Activated CD8-positive, alpha-beta memory T cell treated with anti-CD3 and anti-CD28 coated beads for 1 hour (primary cell): ENCODE data around the gene PHACTR1.

Experiments used
- DNase-seq, 2 donors: peaks; one replicate each; pipeline ENCODE4 v3.0.0-alpha.2; 2020; ENCODE audit warnings: low read depth in 1 of 2; ENCODE audit errors: extremely low read depth in 1 of 2

PHACTR1 gene

GRCh38 chr6:13296536-13296997 lies 580.0 kb downstream of the PHACTR1 start:
- no peak for DNase-seq

- no peak for DNase-seq
Measured at GRCh38 chr6:13297391-13297790, 580.8 kb downstream of the PHACTR1 start.

GRCh38 chr6:13298446-13298845 lies 581.9 kb downstream of the PHACTR1 start:
- DNase-seq: no peak

GRCh38 chr6:13299403-13299821 lies 582.8 kb downstream of the PHACTR1 start:
- DNase-seq: no peak

- DNase-seq: no peak
Measured at GRCh38 chr6:13299918-13300317, 583.4 kb downstream of the PHACTR1 start.

- DNase-seq: no peak
Measured at GRCh38 chr6:13300643-13301590, 584.4 kb downstream of the PHACTR1 start.

GRCh38 chr6:13302291-13302690 lies 585.7 kb downstream of the PHACTR1 start:
- no peak for DNase-seq

GRCh38 chr6:13302751-13303667 lies 586.4 kb downstream of the PHACTR1 start:
- DNase-seq: no peak

GRCh38 chr6:13303668-13304017 lies 587.1 kb downstream of the PHACTR1 start:
- no peak for DNase-seq

GRCh38 chr6:13304101-13304500 lies 587.5 kb downstream of the PHACTR1 start:
- DNase-seq: no peak

GRCh38 chr6:13304580-13305260 lies 588.2 kb downstream of the PHACTR1 start:
- DNase-seq: no peak

- no peak for DNase-seq
Measured at GRCh38 chr6:13305288-13305687, 588.7 kb downstream of the PHACTR1 start.

GRCh38 chr6:13305791-13306190 lies 589.2 kb downstream of the PHACTR1 start:
- DNase-seq: no peak

GRCh38 chr6:13307508-13307995 lies 591.0 kb downstream of the PHACTR1 start:
- DNase-seq: no peak

- DNase-seq: no peak
Measured at GRCh38 chr6:13308332-13308731, 591.8 kb downstream of the PHACTR1 start.

GRCh38 chr6:13311155-13311554 lies 594.6 kb downstream of the PHACTR1 start:
- no peak for DNase-seq

GRCh38 chr6:13314806-13315205 lies 598.2 kb downstream of the PHACTR1 start:
- no peak for DNase-seq

GRCh38 chr6:13315896-13316295 lies 599.3 kb downstream of the PHACTR1 start:
- DNase-seq: no peak

- no peak for DNase-seq
Measured at GRCh38 chr6:13318821-13319220, 602.3 kb downstream of the PHACTR1 start.

GRCh38 chr6:13319891-13320564 lies 603.5 kb downstream of the PHACTR1 start:
- no peak for DNase-seq
